MG63 (cell line): ENCODE measurements around the gene IP6K2. TPM values are rescaled to one million over a fixed set of nuclear protein-coding genes. Genes with fewer than 3 reads are reported as not detected.

Experiments
- DNase-seq: peaks from one replicate; pipeline ENCODE4 v3.0.0-alpha.2; 2020
- H3K27me3 ChIP-seq: fragments of 250-450 bp; sonication (Bioruptor Pico); 2 replicates; pipeline ENCODE4 v1.5.1; 2020; ENCODE audit warnings: mild to moderate bottlenecking, moderate library complexity
- H3K36me3 ChIP-seq: fragments of 250-450 bp; sonication (Bioruptor Pico); 2 replicates; pipeline ENCODE4 v1.5.1; 2020; ENCODE audit warnings: mild to moderate bottlenecking, moderate library complexity
- H3K4me3 ChIP-seq: fragments of 250-450 bp; sonication (Bioruptor Pico); 2 replicates; pipeline ENCODE4 v1.5.1; 2020; ENCODE audit warnings: mild to moderate bottlenecking, moderate library complexity
- H3K9me3 ChIP-seq: fragments of 250-450 bp; sonication (Bioruptor Pico); 2 replicates; pipeline ENCODE4 v1.5.1; 2020; ENCODE audit warnings: mild to moderate bottlenecking, moderate library complexity
- total RNA-seq: library from RNA; depleted of rRNA; stranded (reverse); fragments of >200 nt; shearing (Covaris generic); gene quantifications from 2 replicates; pipeline ENCODE4 v1.2.3, GENCODE V29; 2014; ENCODE audit warnings: low replicate concordance

Gene IP6K2
- total RNA-seq, 1 experiment from 2014 or later = 15.9 TPM

- Histone ChIP-seq H3K9me3 (no peaks in the 10 kb centered on the region), H3K27me3 (no peaks in the 10 kb centered on the region), H3K36me3 (peaks cover 4% of the 10 kb centered on the region; the same call in 1 of the 2 replicates), H3K4me3 (no peak overlapping the region)
- no peak for DNase-seq
Measured at GRCh38 chr3:48698891-48699290, 18.1 kb downstream of the IP6K2 start.

GRCh38 chr3:48697952-48698351 lies 19.1 kb downstream of the IP6K2 start:
- Histone ChIP-seq H3K9me3 (no peaks in the 10 kb centered on the region), H3K4me3 (no peak overlapping the region), H3K27me3 (no peaks in the 10 kb centered on the region), H3K36me3 (peaks cover 8% of the 10 kb centered on the region)
- no peak for DNase-seq

- Histone ChIP-seq H3K27me3 (no peaks in the 10 kb centered on the region), H3K9me3 (no peaks in the 10 kb centered on the region), H3K4me3 (no peak overlapping the region), H3K36me3 (peaks cover 11% of the 10 kb centered on the region)
- no peak for DNase-seq
Measured at GRCh38 chr3:48696601-48697000, 20.4 kb downstream of the IP6K2 start.

- no peak for DNase-seq
- Histone ChIP-seq H3K36me3 (peaks cover 13% of the 10 kb centered on the region), H3K27me3 (no peaks in the 10 kb centered on the region), H3K4me3 (no peak overlapping the region), H3K9me3 (no peaks in the 10 kb centered on the region)
Measured at GRCh38 chr3:48696156-48696555, 20.9 kb downstream of the IP6K2 start.

- no peaks in the 10 kb centered on the region for H3K9me3 ChIP-seq
- no peaks in the 10 kb centered on the region for H3K27me3 ChIP-seq
- H3K36me3 ChIP-seq = peaks cover 14% of the 10 kb centered on the region
- H3K4me3 ChIP-seq = no peak overlapping the region
- no peak for DNase-seq
Measured at GRCh38 chr3:48695393-48695753, 21.6 kb downstream of the IP6K2 start.

GRCh38 chr3:48694610-48695392 lies 22.2 kb downstream of the IP6K2 start:
- H3K9me3 ChIP-seq = no peaks in the 10 kb centered on the region
- H3K27me3 ChIP-seq = no peaks in the 10 kb centered on the region
- DNase-seq = peak; percentile 71
- peaks cover 16% of the 10 kb centered on the region for H3K36me3 ChIP-seq
- H3K4me3 ChIP-seq = no peak overlapping the region

- no peak overlapping the region for H3K4me3 ChIP-seq
Measured at GRCh38 chr3:48693826-48694225, 23.2 kb downstream of the IP6K2 start.

GRCh38 chr3:48692551-48692950 lies 24.5 kb downstream of the IP6K2 start:
- peaks cover 18% of the 10 kb centered on the region for H3K36me3 ChIP-seq
- no peaks in the 10 kb centered on the region for H3K9me3 ChIP-seq
- H3K4me3 ChIP-seq = no peak overlapping the region
- DNase-seq = no peak
- no peaks in the 10 kb centered on the region for H3K27me3 ChIP-seq

More at GRCh38 chr3:48693826-48694225, 23.2 kb downstream of the IP6K2 start:
- DNase-seq = no peak
- Histone ChIP-seq H3K9me3 (no peaks in the 10 kb centered on the region), H3K36me3 (peaks cover 16% of the 10 kb centered on the region), H3K27me3 (no peaks in the 10 kb centered on the region)

GRCh38 chr3:48690846-48691458 lies 26.1 kb downstream of the IP6K2 start:
- Histone ChIP-seq H3K9me3 (no peaks in the 10 kb centered on the region), H3K36me3 (peaks cover 19% of the 10 kb centered on the region), H3K27me3 (no peaks in the 10 kb centered on the region), H3K4me3 (no peak overlapping the region)
- no peak for DNase-seq

GRCh38 chr3:48689384-48689783 lies 27.6 kb downstream of the IP6K2 start:
- Histone ChIP-seq H3K36me3 (peaks cover 19% of the 10 kb centered on the region), H3K4me3 (no peak overlapping the region), H3K27me3 (no peaks in the 10 kb centered on the region), H3K9me3 (no peaks in the 10 kb centered on the region)
- no peak for DNase-seq

GRCh38 chr3:48688737-48689075 lies 28.3 kb downstream of the IP6K2 start:
- Histone ChIP-seq H3K4me3 (no peak overlapping the region), H3K36me3 (peaks cover 13% of the 10 kb centered on the region), H3K9me3 (no peaks in the 10 kb centered on the region), H3K27me3 (no peaks in the 10 kb centered on the region)
- DNase-seq = no peak

- Histone ChIP-seq H3K36me3 (peaks cover 13% of the 10 kb centered on the region), H3K9me3 (no peaks in the 10 kb centered on the region), H3K4me3 (no peak overlapping the region), H3K27me3 (no peaks in the 10 kb centered on the region)
- no peak for DNase-seq
Measured at GRCh38 chr3:48688032-48688736, 28.8 kb downstream of the IP6K2 start.

- Histone ChIP-seq H3K9me3 (no peaks in the 10 kb centered on the region), H3K36me3 (peaks cover 7% of the 10 kb centered on the region), H3K4me3 (no peak overlapping the region), H3K27me3 (no peaks in the 10 kb centered on the region)
- DNase-seq = no peak
Measured at GRCh38 chr3:48687220-48687678, 29.8 kb downstream of the IP6K2 start.

GRCh38 chr3:48686538-48687219 lies 30.3 kb downstream of the IP6K2 start:
- Histone ChIP-seq H3K4me3 (no peak overlapping the region), H3K36me3 (peaks cover 7% of the 10 kb centered on the region), H3K27me3 (no peaks in the 10 kb centered on the region), H3K9me3 (no peaks in the 10 kb centered on the region)
- DNase-seq = no peak

- Histone ChIP-seq H3K9me3 (no peaks in the 10 kb centered on the region), H3K27me3 (no peaks in the 10 kb centered on the region), H3K4me3 (peak within 1 kb of the TSS; percentile 72), H3K36me3 (peaks cover 5% of the 10 kb centered on the region)
- peak; percentile 69 for DNase-seq
Measured at GRCh38 chr3:48685603-48686511, 31.2 kb downstream of the IP6K2 start, which contains the start of gene NCKIPSD. Gene NCKIPSD (minus strand): TSS chr3:48685915. CDS start chr3:48685807, 108 bp downstream.

GRCh38 chr3:48685293-48685602 lies 31.8 kb downstream of the IP6K2 start:
- Histone ChIP-seq H3K9me3 (no peaks in the 10 kb centered on the region), H3K36me3 (peaks cover 5% of the 10 kb centered on the region), H3K4me3 (peak overlapping the region; percentile 72), H3K27me3 (no peaks in the 10 kb centered on the region)
- DNase-seq = no peak
